HCT116 (cell line): ENCODE results near the gene OR2T1.

ENCODE experiments used
- SRF ChIP-seq: IDR thresholded peaks from 2 replicates; pipeline ENCODE4 v1.6.1; 2012; ENCODE audit warnings: low read depth
- TF ChIP-seq, protein P1 (sequence below), 3 experiments: fragments of 200-600 bp in 1 of 3; sonication (generic) in 1 of 3; IDR thresholded peaks in 2 of 3; conservative IDR thresholded peaks in 1 of 3; 2 replicates each; pipeline ENCODE4 v1.5.1; 2012 to 2017; ENCODE audit warnings: low read depth in 2 of 3, low read length in 2 of 3, antibody characterized with exemption in 1 of 3, borderline replicate concordance in 1 of 3, control low read depth in 1 of 3, mild to moderate bottlenecking in 1 of 3, mixed read lengths in 1 of 3, mixed run types in 1 of 3, moderate library complexity in 1 of 3; ENCODE audit not compliant: insufficient read depth in 1 of 3

DNA sequence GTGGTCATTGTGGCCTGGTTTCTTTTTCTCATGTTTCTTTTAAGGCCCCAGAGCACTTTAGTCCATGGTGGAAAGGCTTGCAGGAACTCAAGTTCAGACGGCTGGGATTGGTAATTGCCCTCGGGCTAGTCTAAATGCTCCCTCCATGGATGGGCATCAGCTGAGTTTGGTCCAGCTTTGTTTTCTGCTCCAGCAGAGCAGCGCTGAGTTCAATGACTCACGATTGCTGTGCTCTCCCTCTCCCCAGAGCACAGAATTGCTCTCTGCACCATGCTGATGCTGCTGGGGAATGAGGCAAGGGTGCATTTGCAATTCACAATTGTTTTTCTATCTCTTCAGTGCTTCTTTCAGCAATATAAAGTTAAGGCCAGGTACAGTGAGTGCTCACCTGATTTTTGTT, 29.1 kb upstream of the OR2T1 start:
- TF ChIP-seq, protein P1, sequence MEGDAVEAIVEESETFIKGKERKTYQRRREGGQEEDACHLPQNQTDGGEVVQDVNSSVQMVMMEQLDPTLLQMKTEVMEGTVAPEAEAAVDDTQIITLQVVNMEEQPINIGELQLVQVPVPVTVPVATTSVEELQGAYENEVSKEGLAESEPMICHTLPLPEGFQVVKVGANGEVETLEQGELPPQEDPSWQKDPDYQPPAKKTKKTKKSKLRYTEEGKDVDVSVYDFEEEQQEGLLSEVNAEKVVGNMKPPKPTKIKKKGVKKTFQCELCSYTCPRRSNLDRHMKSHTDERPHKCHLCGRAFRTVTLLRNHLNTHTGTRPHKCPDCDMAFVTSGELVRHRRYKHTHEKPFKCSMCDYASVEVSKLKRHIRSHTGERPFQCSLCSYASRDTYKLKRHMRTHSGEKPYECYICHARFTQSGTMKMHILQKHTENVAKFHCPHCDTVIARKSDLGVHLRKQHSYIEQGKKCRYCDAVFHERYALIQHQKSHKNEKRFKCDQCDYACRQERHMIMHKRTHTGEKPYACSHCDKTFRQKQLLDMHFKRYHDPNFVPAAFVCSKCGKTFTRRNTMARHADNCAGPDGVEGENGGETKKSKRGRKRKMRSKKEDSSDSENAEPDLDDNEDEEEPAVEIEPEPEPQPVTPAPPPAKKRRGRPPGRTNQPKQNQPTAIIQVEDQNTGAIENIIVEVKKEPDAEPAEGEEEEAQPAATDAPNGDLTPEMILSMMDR (IDR thresholded peaks at IDR 0.05 in 2 of 3, conservative IDR thresholded peaks at IDR 0.05 in 1 of 3; ENCODE audit: borderline replicate concordance in 1 of 3, insufficient read depth in 1 of 3, low read depth in 2 of 3, low read length in 2 of 3): no peak
- no peak for TF ChIP-seq SRF
